GM19099 (cell line): ENCODE measurements around the gene DNAH1.

Experiments
- POLR2A ChIP-seq: IDR thresholded peaks from 3 replicates; pipeline ENCODE4 v1.6.1; 2011; ENCODE audit warnings: low read depth; ENCODE audit not compliant: insufficient read length; ENCODE audit errors: extremely low read depth

Gene DNAH1

GRCh38 chr3:52430416-52430810 lies 114.3 kb downstream of the DNAH1 start:
- TF ChIP-seq POLR2A = no peak

GRCh38 chr3:52431459-52432223 lies 115.5 kb downstream of the DNAH1 start:
- TF ChIP-seq POLR2A = no peak

- TF ChIP-seq POLR2A = no peak
These were observed 116.1 kb downstream of the DNAH1 start for GRCh38 chr3:52432225-52432624.

GRCh38 chr3:52432691-52433141 lies 116.6 kb downstream of the DNAH1 start:
- TF ChIP-seq POLR2A = no peak

- TF ChIP-seq POLR2A = no peak
These were observed 117.3 kb downstream of the DNAH1 start for GRCh38 chr3:52433328-52433995.

- no peak for TF ChIP-seq POLR2A
These were observed 117.9 kb downstream of the DNAH1 start for GRCh38 chr3:52433996-52434479.

GRCh38 chr3:52434491-52435115 lies 118.5 kb downstream of the DNAH1 start:
- TF ChIP-seq POLR2A = no peak

GRCh38 chr3:52435246-52436101 lies 119.4 kb downstream of the DNAH1 start:
- no peak for TF ChIP-seq POLR2A

GRCh38 chr3:52436500-52437149 lies 120.5 kb downstream of the DNAH1 start:
- no peak for TF ChIP-seq POLR2A

GRCh38 chr3:52437326-52438103 lies 121.4 kb downstream of the DNAH1 start:
- no peak for TF ChIP-seq POLR2A

- no peak for TF ChIP-seq POLR2A
These were observed 121.9 kb downstream of the DNAH1 start for GRCh38 chr3:52438104-52438376.

- no peak for TF ChIP-seq POLR2A
These were observed 122.7 kb downstream of the DNAH1 start for GRCh38 chr3:52438579-52439425.

- no peak for TF ChIP-seq POLR2A
These were observed 123.5 kb downstream of the DNAH1 start for GRCh38 chr3:52439426-52440248.

- no peak for TF ChIP-seq POLR2A
These were observed 124.1 kb downstream of the DNAH1 start for GRCh38 chr3:52440249-52440551.
